IMR-90 (cell line): ENCODE data around the gene CBLIF. TPM values are rescaled to one million over a fixed set of nuclear protein-coding genes. Genes with fewer than 3 reads are reported as not detected.

Source experiments
- ATAC-seq: fragments of 200-7000 bp; cut with Tn5 transposase; 2 replicates; pipeline ENCODE4 v1.9.1; 2020; ENCODE audit warnings: low read depth, mild to moderate bottlenecking, moderate library complexity
- BruUV-seq: library from RNA; stranded (reverse); fragments of 400-500 nt; replicated peaks from 2 replicates; lab custom pipeline; 2021; lab: Mats Ljungman, UMichigan
- CTCF ChIA-PET: fragments of 300-600 bp; formaldehyde crosslinking; extraction: SDS; loops from one replicate; lab custom pipeline; 2021; ENCODE audit warnings: antibody characterized with exemption; lab: Yijun Ruan, JAX
- POLR2A ChIA-PET: fragments of 300-600 bp; sonication (Branson Sonifier 250); formaldehyde crosslinking; loops from one replicate; lab custom pipeline; 2022; ENCODE audit warnings: antibody characterized with exemption; ENCODE audit not compliant: unreplicated experiment; lab: Charles Lee
- DNase-seq: peaks from one replicate; pipeline ENCODE4 v3.0.0; 2013
- H2AFZ ChIP-seq: replicated peaks from 2 replicates; pipeline ENCODE3; 2013; ENCODE audit warnings: low read length, mild to moderate bottlenecking; ENCODE audit not compliant: poor library complexity
- H2AK5ac ChIP-seq: 2 replicates; pipeline ENCODE4 v1.6.1; 2013; ENCODE audit warnings: low read depth, low read length, inconsistent platforms
- H2AK9ac ChIP-seq: replicated peaks from 2 replicates; pipeline ENCODE3; 2013; ENCODE audit warnings: mild to moderate bottlenecking, low read depth, low read length, moderate library complexity; ENCODE audit not compliant: poor library complexity
- H2BK120ac ChIP-seq: 2 replicates; pipeline ENCODE4 v1.6.1; 2013; ENCODE audit warnings: low read depth, low read length, inconsistent platforms
- H2BK15ac ChIP-seq: 3 replicates; pipeline ENCODE4 v1.6.1; 2013; ENCODE audit warnings: low read depth, low read length, inconsistent platforms
- H2BK20ac ChIP-seq: 2 replicates; pipeline ENCODE4 v1.6.1; 2013; ENCODE audit warnings: low read depth, mild to moderate bottlenecking, inconsistent platforms, low read length, moderate library complexity
- H2BK5ac ChIP-seq: 2 replicates; pipeline ENCODE4 v1.6.1; 2013; ENCODE audit warnings: mild to moderate bottlenecking, low read depth, low read length, inconsistent platforms; ENCODE audit not compliant: poor library complexity, severe bottlenecking
- H3K14ac ChIP-seq: replicated peaks from 2 replicates; pipeline ENCODE4 v1.6.1; 2013; ENCODE audit warnings: low read depth, low read length, inconsistent platforms
- H3K18ac ChIP-seq: 2 replicates; pipeline ENCODE4 v1.6.1; 2013; ENCODE audit warnings: low read depth, low read length, control low read depth
- H3K23ac ChIP-seq: 2 replicates; pipeline ENCODE4 v1.6.1; 2013; ENCODE audit warnings: low read depth, low read length, inconsistent platforms
- H3K27ac ChIP-seq: 2 replicates; pipeline ENCODE4 v1.5.1; 2013; ENCODE audit warnings: mild to moderate bottlenecking, control low read depth, low read length; ENCODE audit not compliant: insufficient read depth
- H3K27me3 ChIP-seq: 2 replicates; pipeline ENCODE4 v1.6.1; 2013; ENCODE audit warnings: low read length; ENCODE audit not compliant: control insufficient read depth, insufficient read depth
- H3K36me3 ChIP-seq: 2 replicates; pipeline ENCODE4 v1.6.1; 2013; ENCODE audit warnings: low read length, mixed read lengths; ENCODE audit not compliant: control insufficient read depth, insufficient read depth
- H3K4ac ChIP-seq: 2 replicates; pipeline ENCODE4 v1.6.1; 2013; ENCODE audit warnings: low read depth, low read length, inconsistent platforms
- H3K4me1 ChIP-seq: 2 replicates; pipeline ENCODE4 v1.6.1; 2013; ENCODE audit warnings: low read length, mixed read lengths; ENCODE audit not compliant: control insufficient read depth, insufficient read depth
- H3K4me2 ChIP-seq: 2 replicates; pipeline ENCODE4 v1.6.1; 2013; ENCODE audit warnings: low read depth, mild to moderate bottlenecking, control low read depth, low read length, moderate library complexity
- H3K4me3 ChIP-seq: 2 replicates; pipeline ENCODE4 v1.5.1; 2013; ENCODE audit warnings: low read depth, mild to moderate bottlenecking, control low read depth, low read length, moderate library complexity; ENCODE audit not compliant: insufficient read depth
- H3K56ac ChIP-seq: 2 replicates; pipeline ENCODE4 v1.6.1; 2013; ENCODE audit warnings: low read length, inconsistent platforms; ENCODE audit not compliant: insufficient read depth; ENCODE audit errors: extremely low read depth
- H3K79me1 ChIP-seq, 2 experiments: 2 replicates each; pipeline ENCODE4 v1.6.1; 2013; ENCODE audit warnings: low read length in 2 of 2, inconsistent platforms in 1 of 2, low read depth in 1 of 2
- H3K9ac ChIP-seq: 2 replicates; pipeline ENCODE4 v1.6.1; 2013; ENCODE audit warnings: low read depth, low read length, control low read depth
- H3K9me1 ChIP-seq: 2 replicates; pipeline ENCODE4 v1.6.1; 2013; ENCODE audit warnings: low read length, inconsistent platforms; ENCODE audit not compliant: insufficient read depth
- H3K9me3 ChIP-seq: 2 replicates; pipeline ENCODE4 v1.6.1; 2013; ENCODE audit warnings: low read length; ENCODE audit not compliant: control insufficient read depth, insufficient read depth
- H4K20me1 ChIP-seq: 2 replicates; pipeline ENCODE4 v1.6.1; 2013; ENCODE audit warnings: low read length, inconsistent platforms; ENCODE audit not compliant: insufficient read depth
- H4K5ac ChIP-seq: 2 replicates; pipeline ENCODE4 v1.6.1; 2013; ENCODE audit warnings: mild to moderate bottlenecking, low read depth, low read length, control low read depth
- H4K8ac ChIP-seq, 2 experiments: 2 replicates each; pipeline ENCODE4 v1.6.1; 2013; ENCODE audit warnings: low read depth in 2 of 2, low read length in 2 of 2, control low read depth in 1 of 2, inconsistent platforms in 1 of 2
- H4K91ac ChIP-seq: 2 replicates; pipeline ENCODE4 v1.6.1; 2013; ENCODE audit warnings: low read depth, low read length, inconsistent platforms; ENCODE audit not compliant: insufficient read depth
- CEBPB ChIP-seq: IDR thresholded peaks from 2 replicates; pipeline ENCODE4 v1.6.1; 2012; ENCODE audit warnings: low read depth, low read length, improper control_type of control experiment
- CHD1 ChIP-seq: IDR thresholded peaks from 2 replicates; pipeline ENCODE4 v1.6.1; 2012; ENCODE audit warnings: low read depth, low read length, improper control_type of control experiment
- FOS ChIP-seq: fragments of 150-350 bp; IDR thresholded peaks from 2 replicates; pipeline ENCODE4 v1.6.1; 2016; ENCODE audit warnings: low read depth, low read length
- MXI1 ChIP-seq: IDR thresholded peaks from 2 replicates; pipeline ENCODE4 v1.6.1; 2012; ENCODE audit warnings: low read depth, mild to moderate bottlenecking, low read length, moderate library complexity, borderline replicate concordance
- NFE2L2 ChIP-seq: fragments of 150-350 bp; IDR thresholded peaks from 2 replicates; pipeline ENCODE4 v1.6.1; 2016; ENCODE audit warnings: low read depth, mild to moderate bottlenecking, low read length
- RFX5 ChIP-seq: IDR thresholded peaks from 2 replicates; pipeline ENCODE4 v1.8.0; 2012; ENCODE audit warnings: low read depth, mild to moderate bottlenecking, low read length, moderate library complexity
- WGBS, 2 experiments: methylation state at CpG; one replicate each; pipeline versions ENCODE4 v1.1.5 to v1.1.7; 2013; ENCODE audit warnings: missing lambda C conversion rate in 2 of 2; ENCODE audit not compliant: insufficient read length in 1 of 2; ENCODE audit errors: extremely low coverage in 2 of 2; 5-methylcytosine and 5-hydroxymethylcytosine counted together
- dilution Hi-C: fragments of 300-500 bp; cut with HindIII; formaldehyde crosslinking; loops from one replicate; pipeline ENCODE4 v1.14.3; 2018; ENCODE audit warnings: low sequenced_read_pairs; ENCODE audit not compliant: unreplicated experiment
- in situ Hi-C: fragments of 300-500 bp; cut with MboI; formaldehyde crosslinking; loops from 3 replicates; pipeline ENCODE4 v1.14.3; 2019; ENCODE audit warnings: low sequenced_read_pairs, inconsistent platforms, mixed read lengths
- intact Hi-C: fragments of 100-400 bp; cut with micrococcal nuclease; formaldehyde crosslinking; loops from 2 replicates; pipeline ENCODE4 v1.10.0; 2022
- polyA plus RNA-seq, 3 experiments: library from polyadenylated mRNA; depleted of rRNA; stranded (reverse); fragments of >200 nt; gene quantifications; 2 replicates each; pipeline ENCODE4 v1.2.3, GENCODE V29; 2012; ENCODE audit warnings: low replicate concordance in 1 of 3
- total RNA-seq: library from RNA; depleted of rRNA; stranded (reverse); fragments of >200 nt; gene quantifications from 2 replicates; pipeline ENCODE4 v1.2.3, GENCODE V29; 2012
- TF ChIP-seq, protein P1 (sequence below): fragments of 150-350 bp; IDR thresholded peaks from 2 replicates; pipeline ENCODE4 v1.6.1; 2017; ENCODE audit warnings: mild to moderate bottlenecking, antibody characterized with exemption, low read length, low read depth

CBLIF gene
- total and polyA plus RNA-seq, 2 of the 4 experiments (the other 2 are of a cell fraction): not detected

DNA sequence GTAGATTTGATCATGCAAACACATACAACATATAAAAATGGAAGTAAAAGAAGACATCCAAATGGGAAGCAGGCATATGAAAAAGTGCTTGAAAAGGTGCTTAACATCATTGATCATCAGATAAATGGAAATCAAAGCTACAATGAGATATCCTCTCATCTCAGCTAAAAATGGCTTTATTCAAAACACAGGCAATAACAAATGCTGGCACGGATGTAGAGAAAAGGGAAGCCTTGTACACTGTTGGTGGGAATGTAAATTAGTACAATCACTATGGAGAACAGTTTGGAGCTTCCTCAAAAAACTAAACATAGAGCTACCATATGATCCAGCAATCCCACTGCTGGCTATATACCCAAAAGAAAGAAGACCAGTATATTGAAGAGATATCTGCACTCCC is 21.5 kb upstream of the CBLIF start:
- no peak overlapping the region for H3K4ac ChIP-seq
- H2AK9ac ChIP-seq: no peak overlapping the region
- intact Hi-C loops (no loop called here), in situ Hi-C loops (no loop called here), dilution Hi-C loops (no loop called here)
- H4K20me1 ChIP-seq: no peaks in the 10 kb centered on the region
- H3K56ac ChIP-seq: no peak overlapping the region
- DNase-seq: no peak
- no peak overlapping the region for H4K8ac ChIP-seq
- no peak overlapping the region for H2BK5ac ChIP-seq
- no peak overlapping the region for H4K91ac ChIP-seq
- no peak overlapping the region for H3K14ac ChIP-seq
- ATAC-seq: no peak
- BruUV-seq: no TSS peak
- POLR2A ChIA-PET: no interaction called here
- H3K27me3 ChIP-seq: no peaks in the 10 kb centered on the region
- no peak overlapping the region for H3K27ac ChIP-seq
- no peaks in the 10 kb centered on the region for H3K36me3 ChIP-seq
- no peaks in the 10 kb centered on the region for H3K9me1 ChIP-seq
- no peak overlapping the region for H3K4me3 ChIP-seq
- no peak overlapping the region for H2BK120ac ChIP-seq
- no peaks in the 10 kb centered on the region for H3K4me1 ChIP-seq
- no CpG with 5 or more reads among the region's 1 CpG for WGBS, 2 experiments
- TF ChIP-seq NFE2L2: no peak
- no peak for TF ChIP-seq FOS
- TF ChIP-seq CEBPB: no peak
- no peak for TF ChIP-seq MXI1
- TF ChIP-seq CHD1: no peak
- TF ChIP-seq, protein P1, sequence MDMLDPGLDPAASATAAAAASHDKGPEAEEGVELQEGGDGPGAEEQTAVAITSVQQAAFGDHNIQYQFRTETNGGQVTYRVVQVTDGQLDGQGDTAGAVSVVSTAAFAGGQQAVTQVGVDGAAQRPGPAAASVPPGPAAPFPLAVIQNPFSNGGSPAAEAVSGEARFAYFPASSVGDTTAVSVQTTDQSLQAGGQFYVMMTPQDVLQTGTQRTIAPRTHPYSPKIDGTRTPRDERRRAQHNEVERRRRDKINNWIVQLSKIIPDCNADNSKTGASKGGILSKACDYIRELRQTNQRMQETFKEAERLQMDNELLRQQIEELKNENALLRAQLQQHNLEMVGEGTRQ: no peak
- no peak for TF ChIP-seq RFX5
- H3K4me2 ChIP-seq: no peak overlapping the region
- no peak overlapping the region for H3K9ac ChIP-seq
- H3K9me3 ChIP-seq: no peaks in the 10 kb centered on the region
- no peak overlapping the region for H2AFZ ChIP-seq
- H3K23ac ChIP-seq: no peak overlapping the region
- H2BK15ac ChIP-seq: no peak overlapping the region
- H3K18ac ChIP-seq: no peak overlapping the region
- H4K5ac ChIP-seq: no peak overlapping the region
- H2AK5ac ChIP-seq: no peak overlapping the region
- CTCF ChIA-PET: interaction anchor here (0.7 kb wide), 1 partner anchor 37 kb away, joined by 3 read pairs; no protein-coding TSS in a partner anchor
- no peak overlapping the region for H2BK20ac ChIP-seq
- H3K79me1 ChIP-seq: no peaks in the 10 kb centered on the region
